HEK293T (cell line): ENCODE measurements around the gene BIRC5.

ENCODE experiments used
- ARNT ChIP-seq: fragments of 450-650 bp; IDR thresholded peaks from 2 replicates; pipeline ENCODE4 v1.6.1; 2017; ENCODE audit warnings: mild to moderate bottlenecking
- FOXK2 ChIP-seq: fragments of 450-650 bp; IDR thresholded peaks from 2 replicates; pipeline ENCODE4 v1.6.1; 2016; ENCODE audit warnings: mild to moderate bottlenecking
- FOXM1 ChIP-seq: fragments of 450-650 bp; IDR thresholded peaks from 2 replicates; pipeline ENCODE4 v1.6.1; 2017; ENCODE audit warnings: mild to moderate bottlenecking, borderline replicate concordance
- SP1 ChIP-seq: fragments of 450-650 bp; IDR thresholded peaks from 2 replicates; pipeline ENCODE4 v1.6.1; 2017

- TF ChIP-seq ARNT = no peak
- no peak for TF ChIP-seq FOXK2
- TF ChIP-seq FOXM1 = no peak
- TF ChIP-seq SP1 = no peak
Measured at GRCh38 chr17:78205124-78205775, 8.8 kb upstream of the BIRC5 start.
